Osteocyte (in vitro differentiated cells): ENCODE data around the gene OTUB2. TPM values are rescaled to one million over a fixed set of nuclear protein-coding genes. Genes with fewer than 3 reads are reported as not detected.

Experiments
- DNase-seq: peaks from one replicate; pipeline ENCODE4 v3.0.0; 2021; ENCODE audit warnings: mixed read lengths; ENCODE audit not compliant: unreplicated experiment; ENCODE audit errors: extremely low spot score
- H3K27ac Mint-ChIP-seq: one replicate; pipeline ENCODE4 v1.8.0; 2021; ENCODE audit warnings: mild to moderate bottlenecking, mixed read lengths; ENCODE audit not compliant: unreplicated experiment
- H3K27me3 Mint-ChIP-seq: one replicate; pipeline ENCODE4 v1.8.0; 2021; ENCODE audit warnings: mixed read lengths; ENCODE audit not compliant: unreplicated experiment
- H3K36me3 Mint-ChIP-seq: one replicate; pipeline ENCODE4 v1.8.0; 2021; ENCODE audit warnings: mixed read lengths; ENCODE audit not compliant: unreplicated experiment
- H3K4me1 Mint-ChIP-seq: one replicate; pipeline ENCODE4 v1.8.0; 2021; ENCODE audit warnings: mixed read lengths; ENCODE audit not compliant: unreplicated experiment
- H3K4me3 Mint-ChIP-seq: one replicate; pipeline ENCODE4 v1.8.0; 2021; ENCODE audit warnings: mild to moderate bottlenecking, moderate library complexity, mixed read lengths; ENCODE audit not compliant: unreplicated experiment
- H3K9me3 Mint-ChIP-seq: one replicate; pipeline ENCODE4 v1.8.0; 2021; ENCODE audit warnings: mixed read lengths; ENCODE audit not compliant: unreplicated experiment
- total RNA-seq: library from RNA; stranded (reverse); gene quantifications from 2 replicates; pipeline ENCODE4 v1.2.1, GENCODE V29; 2021
- TF ChIP-seq, protein P1 (sequence below): fragments of 200-600 bp; sonication (generic); IDR thresholded peaks from 2 replicates; pipeline ENCODE4 v1.5.0; 2021; ENCODE audit warnings: antibody characterized with exemption, mild to moderate bottlenecking, moderate library complexity

Gene OTUB2
- total RNA-seq, 1 donor from 2014 or later: 1.3 TPM

DNA sequence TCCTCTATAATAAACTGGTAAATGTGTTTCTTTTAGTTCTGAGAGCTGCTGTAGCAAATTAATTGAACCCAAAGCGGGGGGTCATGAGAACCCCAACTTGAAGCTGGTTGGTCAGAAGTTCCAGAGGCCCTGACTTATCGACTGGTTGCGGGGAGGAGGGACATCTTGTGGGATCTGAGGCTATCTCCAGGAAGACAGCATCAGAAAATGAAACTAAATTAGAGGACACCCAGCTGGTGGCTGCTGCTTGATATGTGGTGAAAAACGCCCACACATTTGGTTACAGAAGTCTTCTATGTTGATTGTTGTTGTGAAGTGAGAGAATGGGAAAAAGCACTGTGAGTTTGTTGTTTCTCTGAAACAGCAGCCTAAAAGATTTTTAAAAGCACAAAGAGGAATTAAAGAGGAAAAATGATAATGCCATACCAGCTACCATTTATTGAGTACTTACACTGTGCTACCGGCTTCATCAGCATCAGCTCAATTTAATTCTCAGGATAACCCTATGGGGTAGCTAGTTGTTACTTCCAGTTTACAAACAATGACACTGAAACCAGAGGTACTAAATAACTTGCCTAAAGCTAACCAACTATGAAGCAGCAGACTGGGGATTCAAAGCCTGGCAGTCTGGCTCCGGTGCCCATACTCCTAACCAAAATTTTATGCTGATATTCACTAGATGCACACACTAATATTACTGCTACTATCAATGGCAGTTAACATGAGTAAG, 30.6 kb downstream of the OTUB2 start:
- H3K9me3 Mint-ChIP-seq: no peaks in the 10 kb centered on the region
- H3K27me3 Mint-ChIP-seq: no peaks in the 10 kb centered on the region
- no peak overlapping the region for H3K4me3 Mint-ChIP-seq
- TF ChIP-seq, protein P1, sequence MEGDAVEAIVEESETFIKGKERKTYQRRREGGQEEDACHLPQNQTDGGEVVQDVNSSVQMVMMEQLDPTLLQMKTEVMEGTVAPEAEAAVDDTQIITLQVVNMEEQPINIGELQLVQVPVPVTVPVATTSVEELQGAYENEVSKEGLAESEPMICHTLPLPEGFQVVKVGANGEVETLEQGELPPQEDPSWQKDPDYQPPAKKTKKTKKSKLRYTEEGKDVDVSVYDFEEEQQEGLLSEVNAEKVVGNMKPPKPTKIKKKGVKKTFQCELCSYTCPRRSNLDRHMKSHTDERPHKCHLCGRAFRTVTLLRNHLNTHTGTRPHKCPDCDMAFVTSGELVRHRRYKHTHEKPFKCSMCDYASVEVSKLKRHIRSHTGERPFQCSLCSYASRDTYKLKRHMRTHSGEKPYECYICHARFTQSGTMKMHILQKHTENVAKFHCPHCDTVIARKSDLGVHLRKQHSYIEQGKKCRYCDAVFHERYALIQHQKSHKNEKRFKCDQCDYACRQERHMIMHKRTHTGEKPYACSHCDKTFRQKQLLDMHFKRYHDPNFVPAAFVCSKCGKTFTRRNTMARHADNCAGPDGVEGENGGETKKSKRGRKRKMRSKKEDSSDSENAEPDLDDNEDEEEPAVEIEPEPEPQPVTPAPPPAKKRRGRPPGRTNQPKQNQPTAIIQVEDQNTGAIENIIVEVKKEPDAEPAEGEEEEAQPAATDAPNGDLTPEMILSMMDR: no peak
- no peaks in the 10 kb centered on the region for H3K4me1 Mint-ChIP-seq
- H3K36me3 Mint-ChIP-seq: peaks cover 73% of the 10 kb centered on the region
- no peak overlapping the region for H3K27ac Mint-ChIP-seq
- DNase-seq: peak; percentile 44

GRCh38 chr14:94058128-94058673, 32.1 kb downstream of the OTUB2 start:
- no peaks in the 10 kb centered on the region for H3K27me3 Mint-ChIP-seq
- H3K9me3 Mint-ChIP-seq: no peaks in the 10 kb centered on the region
- TF ChIP-seq, protein P1: no peak
- no peak overlapping the region for H3K4me3 Mint-ChIP-seq
- H3K36me3 Mint-ChIP-seq: peaks cover 68% of the 10 kb centered on the region
- peak; percentile 15 for DNase-seq
- H3K4me1 Mint-ChIP-seq: peaks cover 12% of the 10 kb centered on the region
- no peak overlapping the region for H3K27ac Mint-ChIP-seq

- Mint-ChIP-seq H3K9me3 (no peaks in the 10 kb centered on the region), H3K27ac (no peak overlapping the region), H3K4me3 (no peak overlapping the region), H3K36me3 (peaks cover 70% of the 10 kb centered on the region), H3K27me3 (no peaks in the 10 kb centered on the region), H3K4me1 (peaks cover 16% of the 10 kb centered on the region)
- TF ChIP-seq, protein P1: no peak
- peak; percentile 32 for DNase-seq
These were observed 32.6 kb downstream of the OTUB2 start for GRCh38 chr14:94058674-94059138.

GRCh38 chr14:94059998-94060397, 33.9 kb downstream of the OTUB2 start:
- Mint-ChIP-seq H3K9me3 (no peaks in the 10 kb centered on the region), H3K4me1 (peaks cover 21% of the 10 kb centered on the region), H3K27me3 (no peaks in the 10 kb centered on the region), H3K27ac (no peak overlapping the region), H3K36me3 (peaks cover 58% of the 10 kb centered on the region), H3K4me3 (no peak overlapping the region)
- no peak for DNase-seq
- TF ChIP-seq, protein P1: no peak

DNA sequence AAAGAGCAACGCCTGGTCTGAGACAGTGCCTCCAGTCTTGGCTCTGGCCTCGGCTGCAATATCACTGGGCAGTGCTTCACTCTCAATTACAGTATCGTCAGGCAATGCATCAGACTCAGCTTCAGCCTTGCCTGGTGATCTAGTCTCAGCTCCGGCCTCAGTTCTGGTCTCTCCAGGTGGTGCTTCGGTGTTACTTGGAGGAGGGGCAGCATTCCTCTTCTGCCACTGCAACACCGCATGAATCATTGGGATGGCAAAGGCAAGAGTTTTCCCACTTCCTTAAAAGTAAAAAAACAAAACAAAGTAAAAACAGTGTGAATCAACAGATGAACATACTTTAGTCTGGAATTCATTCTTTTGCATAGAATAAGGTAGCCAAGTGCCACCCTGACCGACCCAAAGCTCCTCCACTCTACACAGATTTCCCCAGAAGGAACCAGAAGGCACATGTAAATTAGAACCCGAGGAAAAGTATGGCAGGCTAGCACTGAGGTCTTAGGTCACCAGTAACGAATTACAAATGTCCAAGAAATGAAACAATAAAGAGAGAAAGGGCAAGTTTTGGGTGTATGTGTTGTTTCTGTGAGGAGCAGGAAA, 36.3 kb downstream of the OTUB2 start:
- Mint-ChIP-seq H3K36me3 (peaks cover 46% of the 10 kb centered on the region), H3K9me3 (peaks cover 11% of the 10 kb centered on the region), H3K4me3 (no peak overlapping the region), H3K27me3 (no peaks in the 10 kb centered on the region), H3K27ac (peak overlapping the region; percentile 86), H3K4me1 (peaks cover 32% of the 10 kb centered on the region)
- no peak for DNase-seq
- TF ChIP-seq, protein P1: no peak
